NCI-H2196 (cell line): ENCODE data around the gene NOSIP.
A peak's percentile ranks its signal among the peaks of the same experiment; 100 is the strongest.

ENCODE experiments used
- DNase-seq: peaks from one replicate; lab custom pipeline; 2025; ENCODE audit not compliant: unreplicated experiment; lab: John Stamatoyannopoulos, UW

Gene NOSIP

GRCh38 chr19:49594993-49595818 lies 14.8 kb upstream of the NOSIP start:
- DNase-seq, result no peak

- DNase-seq, result no peak
These were observed 14.0 kb upstream of the NOSIP start for GRCh38 chr19:49594157-49594992.

DNA sequence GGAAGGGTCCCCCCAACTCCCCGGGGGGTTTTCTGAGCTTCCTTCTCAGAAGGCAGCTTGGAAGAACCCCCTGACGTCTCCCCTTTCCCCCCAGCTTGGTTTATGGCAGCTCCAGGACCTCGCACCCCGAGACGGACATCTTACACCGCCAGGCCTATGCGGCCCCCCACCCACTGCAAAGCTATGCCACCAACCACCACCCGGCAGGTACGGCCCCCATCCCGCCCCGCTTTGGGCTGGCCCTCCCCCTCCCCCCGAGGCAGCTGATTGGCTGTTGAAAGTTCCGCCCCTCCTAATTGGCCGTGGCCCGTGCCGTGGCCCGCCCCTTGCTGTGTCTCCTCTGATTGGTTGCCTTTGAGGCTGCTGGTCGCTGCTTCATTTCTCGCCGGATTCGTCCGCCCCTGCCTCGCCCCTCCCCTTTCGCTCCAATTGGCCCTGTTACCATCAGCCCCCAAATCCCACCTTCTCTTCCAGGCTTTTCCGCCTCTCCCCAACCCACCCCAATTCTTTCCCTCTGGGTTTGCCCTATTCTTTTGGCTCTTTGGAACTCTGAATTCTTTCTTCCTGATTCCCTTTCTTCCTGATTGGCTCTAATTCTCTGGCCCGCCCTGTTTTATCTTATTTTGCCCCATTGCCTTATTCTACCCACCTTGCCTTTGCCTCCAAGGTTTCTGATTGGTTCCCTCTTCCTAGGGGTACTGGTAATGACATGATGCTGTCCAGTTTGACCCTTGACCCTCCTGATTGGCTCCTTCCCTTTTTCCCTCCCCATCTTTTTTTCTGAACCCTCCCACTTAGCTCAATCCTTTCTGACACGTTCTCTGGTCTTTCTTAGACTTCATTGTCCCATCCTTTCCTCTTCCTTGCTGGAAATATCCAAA lies 13.1 kb upstream of the NOSIP start:
- peak; percentile 90 for DNase-seq

DNA sequence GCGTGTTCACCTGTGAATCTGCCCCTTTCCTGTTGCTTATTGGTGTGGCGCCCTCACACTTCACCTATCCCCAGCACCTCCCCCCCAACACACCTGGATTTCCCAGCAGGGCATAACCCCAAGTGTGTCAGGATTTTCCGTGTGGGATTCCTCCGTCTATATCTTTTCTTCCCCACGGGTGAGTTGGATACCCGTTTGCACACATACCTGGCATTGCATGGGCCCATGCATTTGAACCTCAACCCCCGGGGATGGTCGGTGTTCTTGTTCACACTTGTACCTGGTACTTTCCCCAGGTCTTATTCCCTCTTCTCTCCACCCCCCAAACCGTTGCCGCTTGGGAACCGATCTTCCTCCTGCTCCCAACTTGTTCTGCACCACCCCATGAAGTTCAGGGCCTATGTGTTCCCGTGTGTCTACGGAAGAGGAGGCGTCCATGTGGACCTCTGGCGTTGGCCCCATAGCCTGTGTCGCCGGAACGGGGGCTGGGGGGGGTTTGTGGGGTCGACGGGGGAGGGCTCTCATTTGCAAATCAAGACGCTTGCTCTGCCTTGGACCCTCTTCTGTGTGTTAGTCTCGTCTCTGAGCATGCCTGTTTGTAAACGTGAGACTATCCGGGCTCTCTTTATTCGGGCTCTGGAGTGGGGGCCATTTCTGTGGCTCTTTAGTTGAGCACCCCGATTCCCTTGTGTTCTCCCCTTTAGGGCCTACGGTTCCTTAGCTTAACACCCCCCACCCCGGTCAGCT lies 12.3 kb upstream of the NOSIP start:
- DNase-seq, result peak; percentile 45

DNA sequence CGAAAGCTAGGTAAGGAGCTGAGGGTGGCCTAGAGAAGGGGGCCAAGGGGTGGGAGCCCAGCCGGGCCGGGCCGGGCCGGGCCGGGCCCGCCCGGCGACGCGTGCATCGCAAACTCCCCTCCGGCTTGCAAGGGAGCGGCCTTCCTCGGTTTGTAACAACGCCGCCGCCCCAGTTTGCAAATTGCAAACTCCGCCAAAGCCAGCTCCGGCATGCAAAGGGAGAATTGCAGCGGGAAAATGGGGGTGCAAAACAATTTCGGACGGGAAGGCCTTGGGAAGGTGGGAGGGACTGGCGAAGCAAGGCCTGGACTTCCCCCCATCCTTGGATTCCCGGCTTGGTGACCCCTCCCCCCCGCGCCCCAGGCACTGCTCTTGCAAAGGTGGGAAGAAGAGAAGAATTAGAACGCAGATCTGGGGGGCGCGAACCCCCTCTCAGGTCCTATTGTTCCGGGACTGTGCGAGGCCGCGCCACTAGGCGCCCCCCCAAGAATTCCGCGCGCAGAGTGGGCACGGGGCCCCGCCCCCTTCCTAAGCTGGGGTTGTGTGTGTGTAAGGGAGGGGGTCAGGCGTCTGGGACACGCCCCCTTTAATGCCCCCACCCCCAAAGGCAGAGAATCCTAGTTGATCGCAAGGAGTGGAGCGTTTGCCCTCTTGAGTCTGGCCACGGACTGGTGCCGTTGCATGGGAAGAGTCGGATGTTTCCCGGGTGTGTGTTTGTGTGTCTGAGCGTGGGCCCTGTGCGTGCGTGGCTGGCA lies 11.6 kb upstream of the NOSIP start:
- peak; percentile 45 for DNase-seq

- peak; percentile 58 for DNase-seq
These were observed 10.8 kb upstream of the NOSIP start, which contains the start of gene PRR12 for GRCh38 chr19:49590971-49591730. TSS of gene PRR12 (plus strand) at chr19:49591182. CDS start at chr19:49591655, 473 bp downstream.

DNA sequence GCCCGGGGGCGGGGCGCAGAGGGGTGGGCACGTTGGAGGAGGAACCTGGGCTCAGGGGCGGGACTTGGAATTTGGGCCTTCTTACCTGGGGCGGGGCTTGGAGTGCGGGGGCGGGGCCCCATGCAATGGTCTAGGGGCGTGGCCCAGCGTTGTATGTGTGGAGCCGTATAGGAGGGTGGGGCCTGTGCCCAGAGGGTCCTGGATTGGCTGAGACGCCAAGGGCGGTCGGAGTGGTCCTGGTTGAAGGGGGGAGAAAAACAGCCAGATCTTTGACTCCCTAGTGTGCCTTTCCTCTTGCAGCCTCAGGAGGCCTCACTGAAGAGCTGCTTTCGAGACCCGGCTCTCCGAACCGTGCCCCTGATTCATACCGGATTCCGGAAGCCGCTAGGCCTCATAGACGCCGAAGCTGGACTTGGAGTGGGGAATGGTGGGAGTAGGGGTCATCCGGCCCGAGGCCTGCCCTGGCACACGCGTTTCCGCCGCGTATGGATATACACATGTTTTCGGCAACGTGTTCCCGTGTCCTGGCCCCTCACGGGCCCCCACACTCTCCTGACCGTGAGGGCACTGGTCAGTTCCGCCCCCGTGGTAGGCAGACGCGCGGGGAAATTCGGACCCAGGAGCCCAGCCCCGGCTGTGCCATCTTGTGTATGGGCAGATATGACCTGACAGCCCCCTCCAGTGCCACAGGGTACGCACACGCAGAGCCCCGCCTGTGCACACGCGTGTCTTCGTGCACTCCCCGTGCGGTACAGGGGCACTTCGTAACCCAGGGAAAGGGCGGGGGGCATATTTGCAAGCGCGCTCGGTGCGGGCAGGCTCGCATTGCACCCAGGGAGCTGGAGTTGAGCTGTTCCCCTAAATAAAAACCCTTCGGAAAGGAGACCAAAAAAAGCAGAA lies 10.0 kb upstream of the NOSIP start:
- DNase-seq, result peak; percentile 95

DNA sequence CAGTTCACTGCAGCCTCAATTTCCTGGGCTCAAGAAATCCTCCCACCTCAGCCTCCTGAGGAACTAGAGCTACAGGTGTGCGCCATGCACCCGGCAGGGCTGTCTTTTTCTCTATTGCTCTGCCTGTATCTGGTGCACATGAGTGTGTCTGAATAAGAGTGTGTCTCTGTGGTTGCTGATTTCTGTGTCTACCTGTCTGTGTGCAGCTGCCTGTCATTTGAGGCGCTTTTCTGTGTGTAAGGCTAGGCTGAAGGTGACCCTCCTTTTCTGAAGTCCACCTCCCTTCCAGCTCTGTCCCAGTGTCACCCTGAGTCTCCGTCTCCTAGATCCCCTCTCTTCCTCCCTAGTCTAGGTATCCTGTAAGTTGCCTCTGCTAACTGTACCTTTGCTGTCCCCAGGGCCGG lies 9.1 kb upstream of the NOSIP start:
- DNase-seq, result no peak

DNA sequence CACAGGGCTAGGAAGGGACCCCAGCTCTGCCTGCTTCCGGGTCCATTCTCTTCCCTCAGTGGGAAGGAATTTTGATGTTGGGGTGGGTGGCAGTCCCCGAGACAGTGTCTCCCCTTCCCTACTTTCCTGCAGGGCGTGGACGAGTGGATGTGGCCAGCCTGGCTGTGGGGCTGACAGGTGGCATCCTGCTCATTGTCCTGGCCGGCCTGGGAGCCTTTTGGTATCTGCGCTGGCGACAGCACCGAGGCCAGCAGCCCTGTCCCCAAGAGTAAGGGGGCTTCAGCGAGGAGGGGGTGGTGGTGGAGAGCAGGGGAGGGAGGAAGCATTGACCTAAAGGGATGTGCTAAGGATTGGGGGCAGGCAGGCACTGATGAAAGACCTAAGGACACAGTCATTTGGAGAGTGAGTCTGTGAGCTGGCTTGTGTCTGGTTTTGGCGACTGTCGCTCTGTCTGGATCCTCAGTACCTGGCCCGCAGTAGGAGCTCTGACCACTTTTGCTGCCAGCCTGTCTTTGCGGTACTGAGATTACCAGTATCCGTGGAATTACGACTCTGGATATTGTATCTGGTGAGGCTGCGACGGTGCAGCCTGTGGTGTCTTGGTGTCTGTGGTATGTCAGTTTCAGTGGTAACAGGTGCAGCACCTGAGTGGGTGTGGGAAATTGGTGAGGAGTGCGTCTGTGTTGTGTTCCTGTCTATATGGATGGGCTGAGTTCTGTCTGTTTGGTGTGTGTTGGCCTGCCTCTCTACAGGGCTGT lies 8.2 kb upstream of the NOSIP start:
- DNase-seq, result no peak

DNA sequence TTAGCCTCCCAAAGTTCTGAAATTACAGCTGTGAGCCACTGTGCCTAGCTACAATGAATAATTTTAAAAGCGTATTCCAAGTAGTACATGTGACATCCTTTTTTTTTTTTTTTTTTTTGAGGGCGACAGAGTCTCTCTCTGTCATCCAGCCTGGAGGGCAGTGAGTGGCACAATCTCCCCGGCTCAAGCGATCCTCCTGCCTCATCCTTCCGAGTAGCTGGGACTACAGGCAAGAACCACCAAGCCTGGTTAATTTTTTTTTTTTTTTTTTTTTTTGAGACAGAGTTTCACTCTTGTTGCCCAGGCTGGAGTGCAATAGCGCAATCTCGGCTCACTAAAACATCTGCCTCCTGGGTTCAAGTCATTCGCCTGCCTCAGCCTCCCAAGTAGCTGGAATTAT lies 6.9 kb upstream of the NOSIP start:
- no peak for DNase-seq

DNA sequence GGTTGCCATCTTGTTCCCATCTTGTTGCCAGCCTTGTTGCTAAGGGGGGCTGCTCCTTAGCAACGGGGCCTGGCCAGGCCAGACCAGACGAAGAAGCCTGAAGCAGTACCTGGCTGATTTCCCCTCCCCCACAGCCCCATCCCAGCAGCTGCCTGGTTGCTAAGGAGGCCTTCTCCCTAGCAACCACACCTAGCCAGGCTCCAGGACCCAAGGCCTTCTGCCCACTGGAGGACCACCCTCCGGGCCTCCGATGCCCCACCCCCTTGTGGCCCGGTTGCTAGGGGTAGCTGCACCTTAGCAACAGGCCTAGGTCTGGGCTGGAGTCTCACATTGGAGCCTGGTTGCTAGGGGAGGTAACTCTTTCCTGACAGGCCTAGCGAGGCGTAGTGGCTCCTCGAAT lies 4.7 kb upstream of the NOSIP start:
- peak; percentile 65 for DNase-seq

GRCh38 chr19:49583239-49583638 lies 2.9 kb upstream of the NOSIP start:
- no peak for DNase-seq

DNA sequence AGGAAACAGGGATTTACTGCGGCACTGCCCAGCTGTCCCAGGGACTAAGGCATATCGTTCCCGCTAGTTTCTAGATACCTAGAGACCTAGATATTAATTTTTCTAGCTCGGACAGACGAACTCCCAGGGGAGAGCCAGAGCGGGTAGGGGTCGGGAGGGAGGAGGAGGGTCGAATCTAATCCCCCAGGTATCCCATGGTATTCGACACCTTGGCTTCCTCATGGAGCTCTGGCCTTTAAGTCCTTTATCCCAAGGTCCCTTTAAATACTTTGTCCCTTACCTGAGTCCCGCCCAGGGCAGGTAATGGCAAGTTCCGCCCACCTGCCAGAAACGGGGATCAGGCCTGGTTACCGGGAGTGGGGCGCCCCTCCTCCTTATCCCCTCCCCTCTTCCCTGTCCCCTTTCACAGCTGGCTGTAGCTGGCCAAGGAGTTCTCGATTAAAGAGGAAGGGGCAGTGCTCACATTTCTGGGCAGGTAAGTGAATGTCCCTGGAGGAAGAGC lies 702 bp upstream of the NOSIP start, which contains the start of gene PRRG2:
PRRG2 (plus strand) TSS at position 310 of the 502 bp plus-strand sequence. CDS start 1,904 bp downstream, outside the sequence.
- DNase-seq, result peak; percentile 4

DNA sequence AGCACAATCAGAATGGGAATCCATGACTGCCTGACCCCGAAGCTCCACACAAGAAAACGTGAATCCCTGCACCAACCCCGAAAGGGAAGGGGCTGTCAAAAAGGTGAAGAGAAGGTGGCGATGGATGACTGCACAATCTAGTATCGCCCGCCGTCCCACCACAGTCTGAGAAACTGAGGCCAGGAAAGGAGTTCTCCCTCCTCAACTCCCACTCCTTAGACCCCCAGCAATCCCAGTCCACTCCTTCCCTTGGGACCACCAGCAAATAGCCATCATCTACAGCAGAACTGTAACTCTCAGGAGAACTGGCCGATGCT lies 451 bp downstream of the NOSIP start:
- no peak for DNase-seq

DNA sequence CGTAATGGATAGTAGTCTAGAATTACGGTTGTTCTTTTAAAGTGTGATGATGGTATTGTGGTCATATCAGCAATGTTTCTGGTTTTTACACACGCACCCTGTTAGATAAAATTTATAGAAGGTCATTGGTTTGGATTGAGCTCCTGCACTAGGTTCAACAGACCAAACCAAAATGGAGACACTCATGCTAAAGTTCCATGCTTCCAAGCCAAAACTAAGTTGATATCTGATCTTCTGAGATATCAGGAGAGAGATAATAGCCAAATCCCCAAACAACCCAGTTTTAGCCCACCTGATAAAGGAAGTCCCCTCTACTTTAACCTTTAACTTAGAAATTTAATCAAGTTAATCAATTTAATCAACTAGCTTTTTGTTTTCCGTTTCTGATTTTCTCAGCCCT lies 1.2 kb downstream of the NOSIP start:
- no peak for DNase-seq

DNA sequence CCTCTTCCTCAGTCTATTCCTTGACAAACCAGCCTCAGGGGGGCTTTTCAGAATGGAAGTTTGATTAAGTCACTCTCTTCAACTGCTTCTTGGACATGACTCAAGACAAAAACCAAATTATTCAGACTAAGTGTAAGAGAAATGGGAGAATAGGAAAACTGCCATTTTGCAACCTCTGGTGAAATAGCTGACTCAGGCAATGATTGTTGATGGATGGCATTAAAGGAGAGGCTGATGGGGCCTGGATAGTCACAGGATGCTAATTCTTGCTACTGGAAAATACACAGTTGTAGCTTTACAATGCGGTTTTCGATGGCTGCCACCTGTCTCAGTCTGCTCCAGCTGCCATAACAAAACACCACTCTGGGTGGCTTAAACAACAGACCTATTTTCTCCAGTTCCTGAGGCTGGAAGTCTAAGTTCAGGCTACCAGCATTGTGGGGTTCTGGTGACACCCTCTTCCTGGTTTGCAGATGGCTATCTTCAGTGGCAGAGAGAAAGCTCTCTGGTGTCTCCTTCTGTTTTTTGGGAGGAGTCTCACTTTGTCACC lies 6.1 kb downstream of the NOSIP start:
- no peak for DNase-seq

GRCh38 chr19:49573425-49573824 lies 6.9 kb downstream of the NOSIP start:
- no peak for DNase-seq
